SK-N-SH treated with all-trans-retinoic acid at 6 μM for 48 hours (cell line): ENCODE measurements around the gene PLPP1.

Experiments
- ATAC-seq: fragments of 200-7000 bp; cut with Tn5 transposase; 3 replicates; pipeline ENCODE4 v1.9.1; 2020; ENCODE audit warnings: mild to moderate bottlenecking, moderate library complexity
- ARNTL ChIP-seq: fragments of 450-650 bp; formaldehyde crosslinking; IDR thresholded peaks from 2 replicates; pipeline ENCODE4 v1.5.0; 2020; ENCODE audit warnings: low read depth, mild to moderate bottlenecking, moderate library complexity, borderline replicate concordance
- BACH2 ChIP-seq: fragments of 250-450 bp; sonication (Bioruptor Pico); IDR thresholded peaks from 2 replicates; pipeline ENCODE4 v1.9.0; 2021; ENCODE audit warnings: mild to moderate bottlenecking, borderline replicate concordance
- CSDC2 ChIP-seq: fragments of 250-450 bp; sonication (Bioruptor Pico); IDR thresholded peaks from 2 replicates; pipeline ENCODE4 v1.5.0; 2020; ENCODE audit warnings: mild to moderate bottlenecking, moderate library complexity
- ESRRG ChIP-seq: fragments of 250-450 bp; sonication (Bioruptor Pico); IDR thresholded peaks from 2 replicates; pipeline ENCODE4 v1.6.1; 2021; ENCODE audit warnings: mild to moderate bottlenecking
- GLIS3 ChIP-seq: fragments of 250-450 bp; sonication (Bioruptor Pico); IDR thresholded peaks from 2 replicates; pipeline ENCODE4 v1.5.0; 2020; ENCODE audit warnings: mild to moderate bottlenecking, moderate library complexity
- ISL1 ChIP-seq: fragments of 250-450 bp; sonication (Bioruptor Pico); IDR thresholded peaks from 2 replicates; pipeline ENCODE4 v2.1.2; 2022; ENCODE audit warnings: mild to moderate bottlenecking, moderate library complexity
- OSR1 ChIP-seq: fragments of 250-450 bp; sonication (Bioruptor Pico); IDR thresholded peaks from 2 replicates; pipeline ENCODE4 v1.8.0; 2022; ENCODE audit warnings: moderate library complexity, mild to moderate bottlenecking, inconsistent platforms
- PPARA ChIP-seq: fragments of 250-450 bp; sonication (Bioruptor Pico); IDR thresholded peaks from 2 replicates; pipeline ENCODE4 v1.5.0; 2020; ENCODE audit warnings: mild to moderate bottlenecking, borderline replicate concordance
- RARB ChIP-seq: fragments of 250-450 bp; sonication (Bioruptor Pico); IDR thresholded peaks from 2 replicates; pipeline ENCODE4 v1.8.0; 2021; ENCODE audit warnings: mild to moderate bottlenecking, moderate library complexity
- SNAI2 ChIP-seq: fragments of 250-450 bp; sonication (Bioruptor Pico); IDR thresholded peaks from 2 replicates; pipeline ENCODE4 v1.5.0; 2020; ENCODE audit warnings: mild to moderate bottlenecking, moderate library complexity
- TCF4 ChIP-seq: fragments of 250-450 bp; sonication (Bioruptor Pico); IDR thresholded peaks from 2 replicates; pipeline ENCODE4 v1.8.0; 2021; ENCODE audit warnings: mild to moderate bottlenecking, moderate library complexity, borderline replicate concordance
- TOX ChIP-seq: fragments of 250-450 bp; sonication (Bioruptor Pico); IDR thresholded peaks from 2 replicates; pipeline ENCODE4 v1.8.0; 2021; ENCODE audit warnings: mild to moderate bottlenecking, moderate library complexity, borderline replicate concordance
- ZC3H10 ChIP-seq: fragments of 250-450 bp; sonication (Bioruptor Pico); IDR thresholded peaks from 2 replicates; pipeline ENCODE4 v1.5.1; 2021; ENCODE audit warnings: mild to moderate bottlenecking, moderate library complexity
- ZFP3 ChIP-seq: fragments of 250-450 bp; sonication (Bioruptor Pico); IDR thresholded peaks from 2 replicates; pipeline ENCODE4 v1.5.0; 2020; ENCODE audit warnings: mild to moderate bottlenecking, moderate library complexity
- ZFP30 ChIP-seq: fragments of 450-650 bp; formaldehyde crosslinking; IDR thresholded peaks from 2 replicates; pipeline ENCODE4 v1.5.0; 2022; ENCODE audit warnings: mild to moderate bottlenecking, moderate library complexity
- ZNF70 ChIP-seq: fragments of 450-650 bp; formaldehyde crosslinking; IDR thresholded peaks from 2 replicates; pipeline ENCODE4 v1.5.0; 2020; ENCODE audit warnings: mild to moderate bottlenecking, moderate library complexity
- ZNF8 ChIP-seq: fragments of 450-650 bp; formaldehyde crosslinking; IDR thresholded peaks from 2 replicates; pipeline ENCODE4 v1.5.0; 2020; ENCODE audit warnings: mild to moderate bottlenecking, moderate library complexity
- TF ChIP-seq, protein P1 (sequence below): fragments of 250-450 bp; sonication (Bioruptor Pico); IDR thresholded peaks from 2 replicates; pipeline ENCODE4 v1.8.0; 2020; ENCODE audit warnings: mild to moderate bottlenecking, moderate library complexity, borderline replicate concordance
- TF ChIP-seq, protein P2 (sequence below): fragments of 250-450 bp; sonication (Bioruptor Pico); IDR thresholded peaks from 2 replicates; pipeline ENCODE4 v1.5.1; 2021; ENCODE audit warnings: mild to moderate bottlenecking, moderate library complexity
- TF ChIP-seq, protein P3 (sequence below): fragments of 250-450 bp; sonication (Bioruptor Pico); IDR thresholded peaks from 2 replicates; pipeline ENCODE4 v1.5.1; 2020; ENCODE audit warnings: low read depth, mild to moderate bottlenecking, moderate library complexity
- TF ChIP-seq, protein P4 (sequence below): fragments of 250-450 bp; sonication (Bioruptor Pico); IDR thresholded peaks from 2 replicates; pipeline ENCODE4 v1.8.0; 2021; ENCODE audit warnings: low read depth, mild to moderate bottlenecking, moderate library complexity, borderline replicate concordance

Gene PLPP1

DNA sequence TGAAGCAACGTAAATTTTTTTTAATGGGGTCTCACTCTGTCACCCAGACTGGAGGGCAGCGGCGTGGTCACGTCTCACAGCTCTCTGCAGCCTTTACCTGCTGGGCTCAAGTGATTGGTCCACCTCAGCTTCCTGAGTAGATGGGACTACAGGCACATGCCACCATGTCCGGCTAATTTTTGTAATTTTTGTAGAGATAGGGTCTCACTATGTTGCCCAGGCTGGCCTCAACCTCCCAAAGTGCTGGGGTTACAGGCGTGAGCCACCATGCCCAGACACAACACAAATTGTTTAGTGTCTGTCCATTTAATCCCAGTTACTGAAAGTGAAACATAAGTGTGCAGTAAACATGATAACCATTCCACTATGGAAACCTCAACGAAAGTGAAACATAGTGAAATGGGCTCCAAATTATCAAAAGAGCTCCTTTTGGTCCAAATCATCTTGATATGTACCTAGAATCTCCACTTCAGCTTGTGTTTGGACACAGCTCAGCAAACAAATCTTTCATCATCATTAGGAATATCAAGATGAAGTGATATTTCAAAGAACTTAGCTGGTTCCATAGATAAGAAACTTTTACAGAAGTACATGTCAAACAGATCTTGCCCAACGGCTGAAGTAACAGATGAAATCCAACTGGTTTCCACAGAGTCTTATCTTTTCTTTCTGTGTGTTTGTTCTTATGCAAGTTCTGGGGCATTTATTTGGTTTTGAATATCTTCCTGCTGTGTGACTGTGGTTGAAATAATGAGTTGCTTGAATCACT is 41.2 kb upstream of the PLPP1 start:
- TF ChIP-seq TOX (CRISPR knock-in tag) (no peak), ZFP3 (CRISPR knock-in tag) (no peak), PPARA (CRISPR knock-in tag) (no peak), TCF4 (CRISPR knock-in tag) (no peak), ZC3H10 (CRISPR knock-in tag) (no peak), RARB (no peak), ZFP30 (CRISPR knock-in tag) (no peak), ZNF70 (no peak), BACH2 (CRISPR knock-in tag) (no peak), CSDC2 (CRISPR knock-in tag) (no peak)
- TF ChIP-seq, protein P1, sequence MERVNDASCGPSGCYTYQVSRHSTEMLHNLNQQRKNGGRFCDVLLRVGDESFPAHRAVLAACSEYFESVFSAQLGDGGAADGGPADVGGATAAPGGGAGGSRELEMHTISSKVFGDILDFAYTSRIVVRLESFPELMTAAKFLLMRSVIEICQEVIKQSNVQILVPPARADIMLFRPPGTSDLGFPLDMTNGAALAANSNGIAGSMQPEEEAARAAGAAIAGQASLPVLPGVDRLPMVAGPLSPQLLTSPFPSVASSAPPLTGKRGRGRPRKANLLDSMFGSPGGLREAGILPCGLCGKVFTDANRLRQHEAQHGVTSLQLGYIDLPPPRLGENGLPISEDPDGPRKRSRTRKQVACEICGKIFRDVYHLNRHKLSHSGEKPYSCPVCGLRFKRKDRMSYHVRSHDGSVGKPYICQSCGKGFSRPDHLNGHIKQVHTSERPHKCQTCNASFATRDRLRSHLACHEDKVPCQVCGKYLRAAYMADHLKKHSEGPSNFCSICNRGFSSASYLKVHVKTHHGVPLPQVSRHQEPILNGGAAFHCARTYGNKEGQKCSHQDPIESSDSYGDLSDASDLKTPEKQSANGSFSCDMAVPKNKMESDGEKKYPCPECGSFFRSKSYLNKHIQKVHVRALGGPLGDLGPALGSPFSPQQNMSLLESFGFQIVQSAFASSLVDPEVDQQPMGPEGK (CRISPR knock-in tag): no peak
- TF ChIP-seq, protein P2, sequence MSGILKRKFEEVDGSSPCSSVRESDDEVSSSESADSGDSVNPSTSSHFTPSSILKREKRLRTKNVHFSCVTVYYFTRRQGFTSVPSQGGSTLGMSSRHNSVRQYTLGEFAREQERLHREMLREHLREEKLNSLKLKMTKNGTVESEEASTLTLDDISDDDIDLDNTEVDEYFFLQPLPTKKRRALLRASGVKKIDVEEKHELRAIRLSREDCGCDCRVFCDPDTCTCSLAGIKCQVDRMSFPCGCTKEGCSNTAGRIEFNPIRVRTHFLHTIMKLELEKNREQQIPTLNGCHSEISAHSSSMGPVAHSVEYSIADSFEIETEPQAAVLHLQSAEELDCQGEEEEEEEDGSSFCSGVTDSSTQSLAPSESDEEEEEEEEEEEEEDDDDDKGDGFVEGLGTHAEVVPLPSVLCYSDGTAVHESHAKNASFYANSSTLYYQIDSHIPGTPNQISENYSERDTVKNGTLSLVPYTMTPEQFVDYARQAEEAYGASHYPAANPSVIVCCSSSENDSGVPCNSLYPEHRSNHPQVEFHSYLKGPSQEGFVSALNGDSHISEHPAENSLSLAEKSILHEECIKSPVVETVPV (CRISPR knock-in tag): no peak
- ATAC-seq: no peak

DNA sequence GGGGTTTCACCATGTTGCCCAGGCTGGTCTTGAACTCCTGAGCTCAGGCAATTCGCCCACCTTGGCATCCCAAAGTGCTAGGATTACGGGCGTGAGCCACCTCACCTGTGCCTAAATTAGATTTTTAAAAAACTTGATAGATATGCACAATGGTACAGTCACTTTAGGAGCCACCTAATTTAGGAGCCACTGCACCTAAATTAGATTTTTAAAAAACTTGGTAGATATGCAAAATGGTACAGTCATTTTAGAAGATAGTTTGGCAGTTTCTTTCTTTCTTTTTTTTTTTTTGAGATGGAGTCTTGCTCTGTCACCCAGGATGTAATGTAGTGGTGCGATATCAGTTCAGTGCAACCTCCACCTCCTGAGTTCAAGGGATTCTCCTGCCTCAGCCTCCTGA is 37.8 kb upstream of the PLPP1 start:
- TF ChIP-seq, protein P2 (CRISPR knock-in tag): no peak
- no peak for TF ChIP-seq ARNTL (CRISPR knock-in tag)
- TF ChIP-seq TOX (CRISPR knock-in tag): no peak
- no peak for TF ChIP-seq RARB
- no peak for TF ChIP-seq ZNF8 (CRISPR knock-in tag)
- TF ChIP-seq SNAI2: no peak
- TF ChIP-seq, protein P3, sequence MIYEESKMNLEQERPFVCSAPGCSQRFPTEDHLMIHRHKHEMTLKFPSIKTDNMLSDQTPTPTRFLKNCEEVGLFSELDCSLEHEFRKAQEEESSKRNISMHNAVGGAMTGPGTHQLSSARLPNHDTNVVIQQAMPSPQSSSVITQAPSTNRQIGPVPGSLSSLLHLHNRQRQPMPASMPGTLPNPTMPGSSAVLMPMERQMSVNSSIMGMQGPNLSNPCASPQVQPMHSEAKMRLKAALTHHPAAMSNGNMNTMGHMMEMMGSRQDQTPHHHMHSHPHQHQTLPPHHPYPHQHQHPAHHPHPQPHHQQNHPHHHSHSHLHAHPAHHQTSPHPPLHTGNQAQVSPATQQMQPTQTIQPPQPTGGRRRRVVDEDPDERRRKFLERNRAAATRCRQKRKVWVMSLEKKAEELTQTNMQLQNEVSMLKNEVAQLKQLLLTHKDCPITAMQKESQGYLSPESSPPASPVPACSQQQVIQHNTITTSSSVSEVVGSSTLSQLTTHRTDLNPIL (CRISPR knock-in tag): no peak
- no peak for TF ChIP-seq CSDC2 (CRISPR knock-in tag)
- no peak for TF ChIP-seq GLIS3 (CRISPR knock-in tag)
- ATAC-seq: no peak

DNA sequence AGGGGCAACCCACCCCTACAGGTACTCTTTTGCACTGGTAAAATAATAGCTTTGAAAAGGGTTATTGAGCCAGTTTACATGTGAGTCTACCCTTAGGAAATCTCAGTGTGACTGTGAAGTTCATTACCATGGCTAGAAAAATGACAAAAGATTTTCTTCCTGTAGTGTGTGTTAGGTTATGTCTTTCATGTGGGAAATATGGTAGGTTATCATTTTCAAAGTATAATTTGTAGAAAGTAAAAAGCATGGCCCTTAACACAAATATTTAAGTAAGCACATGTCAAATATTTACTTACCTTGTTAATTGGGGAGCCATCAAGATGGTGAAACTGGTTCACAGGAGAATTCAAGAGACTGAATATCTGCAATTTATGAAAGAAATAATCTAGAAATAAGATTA is 37.3 kb upstream of the PLPP1 start:
- no peak for ATAC-seq
- TF ChIP-seq ZNF8 (CRISPR knock-in tag): no peak
- no peak for TF ChIP-seq ZC3H10 (CRISPR knock-in tag)
- TF ChIP-seq SNAI2: no peak
- TF ChIP-seq ARNTL (CRISPR knock-in tag): no peak
- TF ChIP-seq, protein P4, sequence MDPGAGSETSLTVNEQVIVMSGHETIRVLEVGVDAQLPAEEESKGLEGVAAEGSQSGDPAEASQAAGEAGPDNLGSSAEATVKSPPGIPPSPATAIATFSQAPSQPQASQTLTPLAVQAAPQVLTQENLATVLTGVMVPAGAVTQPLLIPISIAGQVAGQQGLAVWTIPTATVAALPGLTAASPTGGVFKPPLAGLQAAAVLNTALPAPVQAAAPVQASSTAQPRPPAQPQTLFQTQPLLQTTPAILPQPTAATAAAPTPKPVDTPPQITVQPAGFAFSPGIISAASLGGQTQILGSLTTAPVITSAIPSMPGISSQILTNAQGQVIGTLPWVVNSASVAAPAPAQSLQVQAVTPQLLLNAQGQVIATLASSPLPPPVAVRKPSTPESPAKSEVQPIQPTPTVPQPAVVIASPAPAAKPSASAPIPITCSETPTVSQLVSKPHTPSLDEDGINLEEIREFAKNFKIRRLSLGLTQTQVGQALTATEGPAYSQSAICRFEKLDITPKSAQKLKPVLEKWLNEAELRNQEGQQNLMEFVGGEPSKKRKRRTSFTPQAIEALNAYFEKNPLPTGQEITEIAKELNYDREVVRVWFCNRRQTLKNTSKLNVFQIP (CRISPR knock-in tag): no peak
- TF ChIP-seq ESRRG: no peak
- TF ChIP-seq TCF4 (CRISPR knock-in tag): no peak
- no peak for TF ChIP-seq ZNF70
- TF ChIP-seq OSR1: no peak
- TF ChIP-seq ISL1: no peak
- TF ChIP-seq BACH2 (CRISPR knock-in tag): no peak
- no peak for TF ChIP-seq GLIS3 (CRISPR knock-in tag)
- no peak for TF ChIP-seq ZFP3 (CRISPR knock-in tag)
- TF ChIP-seq ZFP30 (CRISPR knock-in tag): no peak
- no peak for TF ChIP-seq PPARA (CRISPR knock-in tag)
- no peak for TF ChIP-seq RARB
